SIG-M5 (cell line): ENCODE data around the gene RFTN1.

Experiments used
- DNase-seq: peaks from one replicate; lab custom pipeline; 2025; lab: John Stamatoyannopoulos, UW

Gene RFTN1

DNA sequence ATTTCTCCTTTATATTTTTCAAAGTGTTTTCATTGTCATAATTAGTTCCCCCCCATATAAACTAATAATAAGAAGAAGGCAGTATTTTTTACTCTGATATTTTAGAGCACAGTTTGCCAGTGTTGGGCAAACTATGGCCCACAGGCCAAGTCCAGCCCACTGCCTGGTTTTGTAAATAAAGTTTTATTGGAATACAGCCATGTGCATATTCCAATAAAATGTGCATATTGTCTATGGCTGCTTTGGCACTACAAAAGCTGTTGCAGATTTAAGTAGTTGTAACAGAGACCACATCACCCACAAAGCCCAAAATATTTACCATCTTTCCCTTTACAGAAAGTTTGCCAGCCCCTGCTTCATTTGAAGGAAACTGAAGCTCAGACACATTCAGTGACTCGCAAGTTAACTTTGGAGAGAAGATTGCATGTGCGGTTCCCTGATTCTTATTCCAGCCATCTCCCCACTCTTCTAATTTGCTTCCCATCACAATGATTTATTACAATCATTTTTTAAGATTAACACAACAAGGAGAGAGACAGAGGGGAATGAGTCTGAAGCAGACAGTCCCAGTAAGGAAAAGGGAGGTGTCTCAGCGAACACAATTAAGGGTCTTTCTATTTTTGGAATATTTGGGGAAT lies 48.9 kb downstream of the RFTN1 start:
- DNase-seq = no peak

DNA sequence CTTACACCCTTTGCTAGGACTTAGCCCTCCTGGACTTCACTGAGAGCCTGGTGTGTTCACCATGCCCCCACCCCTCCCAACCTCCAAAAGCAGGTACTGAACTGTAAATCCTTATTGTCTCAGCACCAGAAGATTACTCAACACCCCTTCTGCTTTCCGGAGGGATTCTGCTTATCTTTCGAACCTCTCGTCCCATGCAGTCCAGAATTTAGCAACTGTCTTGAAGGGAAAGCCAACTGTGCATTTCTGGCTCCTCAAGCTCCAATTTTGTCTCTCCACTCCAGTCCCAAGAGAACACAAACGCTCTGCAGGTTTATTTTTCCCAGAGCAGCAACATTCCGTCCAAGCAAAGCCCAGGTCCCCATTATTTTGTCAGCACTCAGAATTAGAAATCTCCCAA lies 49.6 kb downstream of the RFTN1 start:
- no peak for DNase-seq

DNA sequence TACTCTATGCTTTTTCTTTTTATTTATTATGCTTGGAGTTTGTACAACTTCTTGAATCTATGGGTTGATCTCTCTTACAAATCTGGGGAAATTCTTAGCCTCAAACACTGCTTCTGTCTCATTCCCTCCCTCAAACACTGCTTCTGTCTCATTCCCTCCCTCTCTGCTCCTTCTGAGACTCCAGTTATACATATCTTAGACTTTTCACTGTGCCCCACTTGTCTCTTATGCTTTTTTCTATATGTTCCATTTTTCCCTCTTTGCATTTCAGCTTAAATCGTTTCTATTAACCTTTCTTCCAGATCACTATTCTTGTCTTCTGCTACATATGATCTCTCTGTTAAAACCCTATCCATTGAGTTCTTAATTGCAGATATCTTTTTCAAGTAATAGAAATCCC lies 50.4 kb downstream of the RFTN1 start:
- DNase-seq = no peak

DNA sequence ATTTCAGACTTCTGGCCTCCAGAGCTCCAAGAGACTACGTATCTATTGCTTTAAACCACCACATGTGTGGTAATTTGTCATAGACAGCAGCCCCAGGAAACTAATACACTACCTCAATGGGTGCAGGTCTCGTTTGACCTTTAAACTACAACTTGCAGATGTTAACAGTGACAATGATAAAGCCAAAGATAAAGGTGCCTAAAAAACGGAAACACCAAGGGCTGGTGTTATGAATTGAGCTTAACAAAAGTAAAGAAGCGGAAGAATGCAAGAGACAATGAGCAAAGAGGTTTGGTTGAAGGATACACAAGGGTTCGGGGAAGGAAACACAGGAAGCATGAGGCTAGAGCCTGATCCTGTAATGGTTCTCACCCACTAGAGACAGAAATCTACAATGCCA lies 50.8 kb downstream of the RFTN1 start:
- DNase-seq = no peak

DNA sequence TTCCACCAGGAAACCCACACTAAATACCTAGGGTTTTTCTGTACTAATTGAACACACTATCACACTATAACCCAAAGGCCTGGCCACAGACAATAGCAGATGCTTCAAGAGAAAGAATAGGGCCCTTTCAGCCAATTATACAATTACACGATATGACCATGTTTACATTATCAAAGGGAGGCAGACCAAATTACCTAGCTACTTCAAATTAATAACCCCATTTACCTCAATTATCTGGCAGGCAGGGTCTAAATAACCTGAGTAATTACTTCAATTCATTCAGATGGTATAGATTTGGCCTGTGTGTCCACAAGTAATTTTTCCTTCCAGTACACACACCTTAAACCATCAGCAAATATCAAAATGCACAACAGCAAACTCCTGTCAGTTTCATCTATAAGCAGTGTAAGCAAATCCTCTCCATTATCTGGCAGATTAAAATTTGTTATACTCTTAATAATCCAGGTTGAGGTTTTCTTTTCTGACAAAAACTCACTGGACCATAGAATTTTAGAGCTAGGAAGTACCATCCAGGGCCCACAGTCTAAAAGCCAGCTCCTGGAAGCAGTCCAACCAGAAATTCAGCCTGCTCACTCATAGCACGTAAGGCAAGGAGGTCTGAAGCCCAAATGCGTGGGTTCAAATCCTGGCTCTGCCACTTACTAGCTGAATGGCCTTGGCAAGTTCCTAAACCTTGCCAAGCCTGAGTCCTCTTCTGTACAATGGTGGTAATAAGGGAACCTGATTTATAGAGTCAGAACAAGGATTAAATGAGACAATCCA lies 51.8 kb downstream of the RFTN1 start:
- no peak for DNase-seq

DNA sequence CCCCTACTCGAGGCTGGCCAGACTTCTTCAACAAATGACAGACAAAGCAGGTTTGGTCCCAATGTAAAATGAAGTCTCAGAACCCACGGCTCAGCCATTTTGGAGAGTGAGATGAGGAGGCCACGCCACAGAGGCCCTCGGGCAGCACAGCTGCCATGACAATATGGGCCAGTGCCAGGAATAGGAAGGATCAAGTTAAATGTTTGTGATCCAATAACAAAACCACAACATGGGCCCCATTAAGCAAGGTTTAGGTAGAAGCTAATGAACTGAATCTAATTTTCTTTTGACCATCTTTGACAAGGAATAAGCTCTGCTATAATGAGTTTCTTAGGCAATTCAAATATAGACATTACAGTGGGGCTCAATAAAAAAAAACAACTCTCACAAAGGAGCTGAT lies 52.6 kb downstream of the RFTN1 start:
- DNase-seq = no peak

DNA sequence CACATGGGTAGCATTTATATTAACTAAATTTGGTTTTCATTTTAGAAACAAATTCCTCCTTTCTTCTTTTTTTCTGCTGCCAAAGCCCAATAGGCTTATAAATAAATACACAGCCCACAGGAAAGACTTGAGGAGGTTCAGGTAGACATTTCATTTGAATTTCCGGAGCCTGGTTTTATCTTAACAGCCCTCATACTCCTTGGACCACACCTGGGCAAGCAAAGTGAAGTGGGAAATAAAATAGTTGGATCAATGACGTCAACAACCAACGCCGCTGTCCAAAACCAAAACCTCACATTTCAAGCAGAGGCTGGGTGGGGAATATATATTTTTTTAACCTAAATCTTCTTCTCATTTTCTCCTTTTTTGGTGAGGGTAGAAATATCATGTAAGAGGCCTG lies 53.2 kb downstream of the RFTN1 start:
- no peak for DNase-seq

DNA sequence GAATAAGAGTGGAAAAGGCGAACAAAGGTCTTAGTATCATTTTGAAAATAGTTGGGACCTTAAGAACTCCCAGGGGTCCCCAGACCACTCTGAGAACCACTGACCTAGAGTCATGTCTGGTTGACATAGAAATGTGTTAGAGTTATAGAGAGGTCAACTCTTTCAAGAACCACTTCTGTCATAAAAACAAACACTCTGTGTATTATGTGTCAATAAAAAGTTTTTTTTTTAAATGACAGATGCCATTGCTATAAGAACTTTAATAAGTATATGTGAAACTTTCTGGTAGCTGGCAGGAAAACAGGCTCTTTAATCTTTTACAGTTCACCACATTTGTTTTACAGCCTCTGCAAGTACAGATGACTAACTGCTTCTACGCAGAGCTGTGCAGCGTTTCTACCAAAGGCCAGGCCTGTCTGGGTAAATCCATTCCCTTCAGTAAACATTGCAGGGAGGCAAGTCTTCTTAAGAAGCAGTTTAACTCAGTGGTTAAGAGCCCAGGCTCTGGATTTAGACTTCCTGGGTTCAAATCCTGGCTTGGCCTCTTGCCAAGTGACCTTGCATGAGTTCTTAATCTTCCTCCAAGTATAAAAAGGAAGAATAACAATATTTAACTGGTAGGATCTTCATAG lies 56.6 kb downstream of the RFTN1 start:
- no peak for DNase-seq

DNA sequence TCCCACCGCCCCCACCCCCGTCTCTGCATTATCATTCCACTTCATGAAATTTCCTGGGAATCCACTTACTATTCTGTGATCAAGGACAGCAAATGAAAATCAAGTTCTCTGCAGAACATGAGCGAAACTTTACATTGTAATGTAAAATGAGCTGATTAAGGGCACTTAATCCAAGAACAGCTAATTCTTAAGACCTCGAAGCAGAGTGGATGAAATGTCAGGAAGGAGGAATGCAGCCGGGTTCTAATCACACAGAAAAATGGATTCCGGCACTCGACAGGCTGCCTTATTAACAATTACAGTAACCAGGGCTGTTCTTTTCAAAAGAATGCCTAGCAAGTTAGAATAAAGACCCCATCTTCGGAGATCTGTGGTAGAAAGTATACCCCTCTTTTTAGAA lies 57.5 kb downstream of the RFTN1 start:
- no peak for DNase-seq

DNA sequence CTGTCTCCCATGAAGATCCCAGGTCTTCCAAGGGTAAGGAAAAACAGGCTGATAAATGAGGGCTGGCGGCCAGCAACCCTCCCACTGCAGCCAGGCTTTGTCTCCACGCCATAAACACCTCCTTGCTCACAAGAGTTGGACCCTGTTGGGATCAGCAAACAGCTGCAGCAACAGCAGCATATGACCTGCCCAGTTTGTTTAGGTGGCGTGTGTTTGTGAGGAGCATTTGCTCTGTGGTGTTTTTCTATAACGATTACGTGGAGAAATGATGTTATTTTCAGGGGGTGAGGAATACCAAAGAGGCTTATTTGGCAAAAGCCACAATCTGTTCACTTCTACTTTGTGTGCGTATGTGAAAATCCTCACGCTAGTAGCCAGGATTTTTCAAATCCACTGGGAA lies 58.5 kb downstream of the RFTN1 start:
- DNase-seq = no peak

DNA sequence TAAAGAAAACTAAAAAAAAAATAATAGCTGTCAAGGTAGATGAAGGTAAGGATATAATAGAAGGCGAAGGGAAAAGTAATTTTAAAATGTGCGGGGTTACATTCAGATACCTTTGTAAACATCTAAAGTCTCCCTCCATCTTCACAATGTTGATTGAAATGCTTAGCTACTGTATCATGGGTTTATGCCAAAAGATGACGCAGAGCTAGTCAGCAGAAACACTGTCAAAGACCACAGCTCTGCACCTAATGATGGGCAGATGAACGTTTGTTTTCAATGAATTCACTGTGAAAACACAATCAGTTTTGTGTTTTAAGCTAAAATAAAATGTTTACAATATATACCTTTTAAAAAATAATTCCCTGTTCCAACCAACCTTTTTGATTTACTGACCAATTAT lies 61.2 kb downstream of the RFTN1 start:
- DNase-seq = no peak

DNA sequence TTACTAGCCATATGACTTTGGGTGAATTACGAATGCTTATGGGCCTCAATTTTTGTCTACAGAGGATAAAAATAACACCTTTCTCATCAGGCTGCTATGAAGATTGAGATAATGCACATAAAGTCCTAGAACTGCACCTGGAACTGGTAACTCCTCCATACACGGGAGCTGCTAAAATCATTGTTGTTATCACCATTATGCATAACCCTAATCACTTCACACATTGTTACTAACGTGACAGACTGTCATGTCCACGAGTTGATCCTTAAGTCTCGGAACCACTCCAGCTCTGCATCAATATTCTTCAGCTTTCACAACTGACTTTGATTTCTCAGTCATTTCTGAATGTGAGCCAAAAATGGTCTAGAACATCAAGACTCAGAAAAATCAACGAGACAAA lies 64.1 kb downstream of the RFTN1 start:
- no peak for DNase-seq

DNA sequence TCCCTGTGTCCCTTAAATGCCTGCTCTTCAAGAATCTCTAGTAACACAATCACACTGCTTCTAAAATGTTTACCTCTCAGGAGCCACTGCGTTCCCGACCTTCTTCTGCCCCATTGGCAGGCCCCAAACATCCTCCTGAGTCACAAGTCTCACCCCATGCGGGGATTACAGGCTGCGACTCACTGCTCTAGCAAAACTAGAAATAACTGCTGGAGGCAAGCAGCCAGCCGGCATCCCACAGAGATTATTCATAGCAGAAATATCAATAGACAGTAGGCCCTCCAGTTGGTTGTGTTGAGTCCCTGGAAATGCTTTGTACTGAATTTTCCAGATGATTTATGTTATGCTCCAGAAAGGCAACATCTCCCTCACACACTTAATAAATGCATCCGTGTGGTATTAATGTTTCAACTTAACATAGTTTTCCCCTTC lies 64.8 kb downstream of the RFTN1 start:
- DNase-seq = no peak

DNA sequence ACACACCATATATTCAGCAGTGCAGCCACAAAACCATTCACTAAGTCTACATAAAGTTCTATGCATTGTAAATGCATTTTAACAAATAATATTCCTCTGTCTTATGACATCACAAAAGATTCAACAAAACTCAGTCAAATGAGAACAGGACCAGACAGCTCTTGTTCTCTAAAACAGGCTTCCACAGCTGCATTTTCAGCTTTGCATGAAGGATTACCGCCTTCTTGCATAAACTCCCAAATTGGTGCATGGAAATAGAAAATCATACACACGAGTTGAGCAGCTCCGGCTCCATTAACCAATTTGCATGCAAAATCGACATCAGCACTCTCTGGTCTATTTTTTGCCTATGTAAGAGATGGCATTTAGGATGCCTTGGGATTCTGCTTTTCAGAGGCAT lies 66.4 kb downstream of the RFTN1 start:
- no peak for DNase-seq

DNA sequence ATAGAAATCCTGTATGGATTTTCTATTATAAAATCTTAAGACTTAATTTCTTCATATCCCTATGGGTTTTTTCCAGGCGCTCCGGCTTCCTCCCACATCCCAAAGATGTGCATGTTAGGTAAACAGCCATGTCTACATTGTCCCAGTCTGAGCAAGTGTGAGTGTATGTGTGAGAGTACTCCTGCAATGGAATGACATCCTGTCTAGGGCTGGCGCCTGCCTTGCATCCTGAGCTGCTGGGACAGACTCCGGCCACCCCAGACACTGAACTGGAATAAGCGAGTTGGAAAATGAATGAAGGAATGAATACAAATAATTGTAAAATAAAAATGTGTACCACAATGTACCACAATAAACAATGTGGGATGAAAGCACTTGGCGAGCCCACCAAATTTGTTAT lies 69.2 kb downstream of the RFTN1 start:
- no peak for DNase-seq

DNA sequence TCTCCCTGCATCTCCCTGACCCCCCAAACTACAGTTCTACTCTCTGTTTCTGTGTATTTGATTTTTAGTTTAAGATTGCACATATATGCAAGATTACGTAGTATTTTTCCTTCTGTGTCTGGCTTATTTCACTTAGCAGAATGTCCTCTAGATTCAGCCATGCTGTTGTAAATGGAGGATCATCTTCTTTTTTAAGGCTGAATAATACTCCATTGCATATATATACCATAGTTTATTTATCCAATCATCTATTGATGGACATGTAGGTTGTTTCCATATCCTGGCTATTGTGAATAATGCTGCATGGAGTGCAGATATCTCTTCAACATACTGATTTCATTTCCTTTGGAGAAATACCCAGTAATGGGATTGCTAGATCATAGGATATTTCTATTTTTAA lies 70.8 kb downstream of the RFTN1 start:
- DNase-seq = no peak

DNA sequence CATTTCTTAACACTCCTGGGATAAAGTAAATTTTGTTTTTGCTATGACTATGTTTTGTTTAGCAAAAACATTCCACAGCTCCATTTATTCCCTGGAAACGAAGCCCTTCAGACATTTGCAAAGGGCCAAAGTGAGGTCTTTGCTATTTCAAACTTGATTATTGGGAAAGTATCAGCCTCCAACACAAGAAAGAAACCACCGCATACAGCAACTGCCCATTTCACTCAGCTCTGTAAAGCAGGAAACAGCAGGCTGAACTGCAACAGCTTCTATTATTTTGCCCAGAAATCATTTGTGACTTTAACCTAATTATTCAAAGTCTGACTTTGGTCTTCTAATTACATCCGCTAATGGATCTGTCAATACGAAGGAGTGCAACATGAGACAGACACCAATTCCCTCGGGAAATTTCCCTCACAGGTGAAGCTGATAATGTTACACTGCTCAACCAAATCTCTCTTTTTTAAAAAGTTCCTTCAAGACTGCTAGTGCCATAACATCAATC lies 72.1 kb downstream of the RFTN1 start:
- DNase-seq = no peak

DNA sequence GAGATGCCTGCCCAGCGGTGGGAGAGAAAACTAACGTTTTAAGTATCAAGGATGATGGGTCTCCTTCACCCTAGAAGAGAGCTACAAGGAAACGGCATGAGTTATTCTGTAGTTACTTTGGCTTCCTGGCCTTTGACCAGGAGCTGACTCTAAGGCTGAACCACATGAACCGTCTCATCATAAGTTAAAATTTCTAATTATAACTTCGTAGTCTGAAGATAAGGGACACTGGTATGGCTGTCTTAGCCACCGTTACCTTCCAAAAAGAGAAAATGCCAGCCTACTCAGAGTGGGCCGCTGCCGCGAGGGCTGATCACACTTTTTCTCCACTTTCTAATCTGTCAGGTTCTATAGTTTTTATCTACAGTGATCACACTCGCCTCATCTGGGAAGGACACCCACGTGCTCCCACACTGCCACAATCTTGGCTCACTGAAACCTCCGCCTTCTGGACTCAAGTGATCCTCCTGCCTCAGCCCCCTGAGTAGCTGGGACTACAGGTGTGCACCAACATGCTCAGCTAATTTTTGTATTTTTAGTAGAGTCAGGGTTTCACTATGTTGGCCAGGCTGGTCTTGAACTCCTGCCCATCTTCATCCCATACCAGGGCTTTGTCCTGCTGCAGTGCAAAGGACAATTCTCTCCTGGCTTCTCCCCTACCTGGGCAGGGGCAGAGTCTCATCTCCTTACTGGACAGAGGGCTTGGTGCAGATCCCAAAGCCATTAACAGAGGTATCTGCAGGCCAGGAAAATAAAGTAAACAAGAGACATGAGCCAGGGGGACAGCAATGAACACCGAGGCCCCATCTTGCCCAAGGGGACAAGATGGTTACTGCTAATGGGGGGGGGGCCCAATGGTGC lies 73.4 kb downstream of the RFTN1 start:
- no peak for DNase-seq

DNA sequence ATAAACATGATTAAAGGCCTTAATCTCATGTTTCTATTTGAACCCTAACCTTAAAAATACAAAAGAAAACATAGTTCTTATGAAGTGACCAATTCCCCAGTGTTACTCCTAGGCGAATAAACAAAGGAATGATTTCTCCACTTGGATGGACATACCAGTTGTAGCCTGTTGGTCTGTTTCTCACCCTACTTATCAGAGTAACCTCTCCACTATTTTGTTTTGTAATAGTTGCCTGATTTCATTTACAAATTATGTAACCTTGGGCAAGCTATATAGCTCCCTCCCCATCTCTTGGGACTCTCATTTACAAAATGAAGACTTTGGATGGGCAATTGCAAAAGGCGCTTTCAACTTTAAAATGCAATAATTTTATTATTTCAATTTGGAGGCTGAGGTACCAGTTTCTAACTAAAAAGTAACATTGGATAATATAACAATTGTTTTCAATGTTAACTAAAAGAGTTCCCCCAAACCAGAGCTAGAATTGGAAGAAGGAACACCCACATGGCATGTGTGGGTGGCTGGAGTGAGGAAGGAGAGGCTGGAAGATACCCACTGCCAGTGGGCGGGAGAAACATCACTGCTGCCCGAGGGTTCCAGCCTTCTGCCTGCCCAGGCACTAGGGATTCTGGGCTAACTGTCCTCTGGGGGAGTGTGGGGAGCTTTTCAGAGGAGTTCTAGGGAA lies 74.2 kb downstream of the RFTN1 start:
- DNase-seq = no peak

DNA sequence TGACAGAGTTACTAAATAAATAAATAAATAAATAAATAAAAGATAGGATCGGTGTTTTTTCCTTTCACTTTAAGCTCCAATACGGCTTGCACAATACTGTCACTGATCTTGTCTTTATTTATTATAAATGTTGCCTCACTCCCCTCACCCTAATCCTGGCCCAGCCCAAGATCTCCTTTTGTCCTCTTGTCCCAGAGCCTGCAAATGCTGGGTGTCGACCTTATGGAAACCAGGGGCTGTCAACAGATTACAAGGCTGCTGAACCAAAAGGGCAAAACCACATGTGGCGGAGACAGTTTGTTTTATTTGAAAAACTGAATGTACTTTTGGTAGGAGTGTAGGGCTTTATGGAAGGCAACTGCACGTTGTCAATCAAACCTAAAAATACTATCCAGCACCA lies 75.9 kb downstream of the RFTN1 start:
- no peak for DNase-seq

DNA sequence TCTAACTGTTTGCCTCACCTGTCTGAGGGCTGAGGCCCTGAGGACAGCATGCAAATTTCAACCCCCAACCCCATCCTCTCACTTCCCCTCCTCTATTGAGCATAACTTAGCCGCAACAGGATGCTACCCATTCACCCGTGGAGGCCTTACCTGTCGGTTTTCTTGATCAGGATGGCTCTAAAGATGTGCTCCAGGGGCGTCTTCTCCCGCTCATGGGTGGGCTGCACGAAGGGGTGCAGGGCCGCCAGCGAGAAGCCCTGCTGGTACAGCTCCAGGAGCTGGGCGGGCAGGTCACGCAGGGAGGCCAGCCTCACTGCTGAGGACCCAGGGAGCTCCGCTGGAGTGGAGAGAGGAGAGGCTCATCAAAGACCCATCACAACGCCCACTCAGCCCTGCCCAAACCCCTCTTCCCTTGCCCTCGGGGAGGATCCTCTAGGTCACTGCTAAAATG lies 79.8 kb downstream of the RFTN1 start:
- DNase-seq = no peak

DNA sequence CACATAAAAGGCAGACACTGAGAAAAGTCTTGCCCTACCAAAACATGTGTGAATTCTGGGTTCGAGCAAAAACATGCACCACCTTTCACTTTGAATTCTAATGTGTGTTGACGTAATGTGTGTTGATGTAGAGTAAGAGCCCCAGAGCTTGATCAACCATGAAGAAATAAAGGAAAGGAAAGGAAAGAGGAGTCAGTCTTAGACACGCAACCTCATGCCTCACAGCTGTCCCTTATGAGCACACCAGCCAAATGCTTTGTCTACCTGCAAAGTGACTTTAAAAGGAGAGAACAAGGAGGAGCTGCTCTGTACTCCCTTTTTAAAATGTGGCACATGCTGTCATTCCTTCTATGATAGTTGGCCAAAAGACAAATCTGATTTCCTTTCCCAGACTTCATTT lies 80.8 kb downstream of the RFTN1 start:
- DNase-seq = no peak
